GM10266 (cell line): ENCODE results near the gene GNA12.

Experiments used
- DNase-seq: peaks from one replicate; pipeline ENCODE4 v3.0.0; 2012; ENCODE audit errors: extremely low spot score
- CTCF ChIP-seq: IDR thresholded peaks from 2 replicates; pipeline ENCODE4 v1.5.1; 2012; ENCODE audit warnings: mild to moderate bottlenecking, low read depth; ENCODE audit not compliant: control insufficient read depth, insufficient read depth; ENCODE audit errors: missing control alignments

Gene GNA12

GRCh38 chr7:2719007-2719406, 125.1 kb downstream of the GNA12 start:
- TF ChIP-seq CTCF = peak; percentile 54
- peak; percentile 68 for DNase-seq

GRCh38 chr7:2718296-2718965, 125.7 kb downstream of the GNA12 start:
- no peak for DNase-seq
- no peak for TF ChIP-seq CTCF

GRCh38 chr7:2717293-2718261, 126.5 kb downstream of the GNA12 start:
- TF ChIP-seq CTCF = no peak
- DNase-seq = no peak

GRCh38 chr7:2716906-2717292, 127.2 kb downstream of the GNA12 start:
- TF ChIP-seq CTCF = no peak
- DNase-seq = no peak

GRCh38 chr7:2716488-2716887, 127.6 kb downstream of the GNA12 start:
- TF ChIP-seq CTCF = no peak
- DNase-seq = no peak

- peak; percentile 68 for DNase-seq
- TF ChIP-seq CTCF = no peak
Measured at GRCh38 chr7:2715341-2716231, 128.5 kb downstream of the GNA12 start.
